GM18502 (cell line): ENCODE data around the gene BEND6.

Source experiments
- ATAC-seq: cut with Tn5 transposase; IDR thresholded peaks from one replicate; pipeline ENCODE4 v1.9.1; 2021; ENCODE audit warnings: mild to moderate bottlenecking; ENCODE audit not compliant: unreplicated experiment, poor library complexity

BEND6 gene, protein sequence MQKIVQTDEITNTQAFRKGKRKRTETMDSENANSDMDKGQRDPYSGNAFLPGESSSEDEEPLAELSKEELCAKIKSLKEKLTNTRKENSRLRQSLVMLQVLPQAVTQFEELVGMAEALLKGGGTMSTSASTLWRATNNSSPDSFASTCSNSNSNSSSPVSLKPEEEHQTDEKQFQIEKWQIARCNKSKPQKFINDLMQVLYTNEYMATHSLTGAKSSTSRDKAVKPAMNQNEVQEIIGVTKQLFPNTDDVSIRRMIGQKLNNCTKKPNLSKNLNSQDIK

DNA sequence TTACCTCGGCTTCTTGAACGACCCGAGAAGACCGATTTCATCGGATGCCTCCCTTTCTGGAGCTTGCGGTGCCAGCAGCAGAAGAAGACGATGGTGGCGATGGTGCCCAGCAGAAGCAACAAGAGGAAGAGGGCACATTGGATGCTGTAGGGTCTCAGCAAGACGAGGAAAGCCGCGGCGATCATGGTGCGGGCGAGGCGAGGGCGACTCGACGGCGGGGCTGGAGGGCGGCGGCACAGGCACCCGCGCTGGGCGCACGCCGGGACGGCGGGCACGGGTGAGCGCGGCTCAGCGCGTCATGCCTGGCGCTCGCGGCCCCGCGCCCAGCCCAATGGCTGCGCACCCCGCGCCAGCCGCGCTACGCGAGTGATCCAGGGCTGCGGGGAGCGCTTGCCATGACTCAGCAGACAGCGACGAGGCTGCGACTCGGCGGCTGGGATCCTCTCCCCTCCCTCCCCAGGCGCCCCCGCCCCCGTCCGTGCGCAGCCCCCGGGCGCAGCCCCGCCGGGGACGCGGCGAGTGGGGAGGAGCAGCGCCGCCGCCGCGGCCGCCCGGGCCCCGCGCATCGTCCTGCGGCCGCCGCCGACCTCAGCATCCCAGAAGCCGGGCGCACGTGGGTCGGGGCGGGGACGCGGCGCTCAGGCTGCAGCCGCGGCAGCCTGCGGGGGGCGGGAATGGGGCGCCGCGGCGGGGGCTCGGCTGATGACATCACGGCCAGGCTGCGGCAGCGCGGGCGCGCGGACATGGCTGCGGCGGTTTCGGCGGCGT lies at the start of gene BEND6:
Gene BEND6 (plus strand): TSS at position 705 of the 768 bp plus-strand sequence. CDS start 26,704 bp downstream, outside the sequence.
- peak; percentile 41 for ATAC-seq

DNA sequence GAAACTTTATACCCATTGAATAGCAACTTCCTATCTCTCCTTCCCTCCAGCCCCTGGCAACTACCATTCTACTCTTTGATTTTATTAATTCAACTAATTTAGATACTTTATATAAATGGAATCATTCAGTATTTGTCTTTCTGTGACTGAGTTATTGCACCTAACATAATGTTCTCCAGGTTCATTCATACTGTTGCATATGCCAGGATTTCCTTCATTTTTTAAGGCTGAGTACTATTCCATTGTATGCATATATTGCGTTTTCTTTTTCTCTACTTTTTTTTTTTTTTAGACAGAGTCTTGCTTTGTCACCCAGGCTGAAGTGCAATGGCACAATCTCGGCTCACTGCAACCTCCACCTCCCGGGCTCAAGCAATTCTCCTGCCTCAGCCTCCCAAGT lies 49.5 kb upstream of the BEND6 start:
- no peak for ATAC-seq

DNA sequence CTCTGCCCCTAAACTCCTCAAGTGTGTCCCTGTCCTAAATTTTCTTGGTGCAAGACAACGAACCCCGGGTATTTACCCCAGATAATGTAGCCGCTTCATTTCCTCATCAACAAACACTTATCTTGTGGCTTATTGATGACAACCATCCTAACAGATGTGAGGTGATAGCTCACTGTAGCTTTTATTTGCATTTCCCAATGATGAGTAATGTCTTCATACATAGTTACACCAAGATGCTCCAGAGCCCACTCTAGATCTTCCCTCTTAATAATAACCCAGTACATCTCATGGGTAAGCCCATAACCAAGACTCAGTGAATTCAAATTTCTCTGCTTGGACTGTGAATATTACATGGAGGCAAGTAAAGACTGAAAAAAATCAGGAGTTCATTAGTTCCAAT lies 48.2 kb upstream of the BEND6 start:
- no peak for ATAC-seq

DNA sequence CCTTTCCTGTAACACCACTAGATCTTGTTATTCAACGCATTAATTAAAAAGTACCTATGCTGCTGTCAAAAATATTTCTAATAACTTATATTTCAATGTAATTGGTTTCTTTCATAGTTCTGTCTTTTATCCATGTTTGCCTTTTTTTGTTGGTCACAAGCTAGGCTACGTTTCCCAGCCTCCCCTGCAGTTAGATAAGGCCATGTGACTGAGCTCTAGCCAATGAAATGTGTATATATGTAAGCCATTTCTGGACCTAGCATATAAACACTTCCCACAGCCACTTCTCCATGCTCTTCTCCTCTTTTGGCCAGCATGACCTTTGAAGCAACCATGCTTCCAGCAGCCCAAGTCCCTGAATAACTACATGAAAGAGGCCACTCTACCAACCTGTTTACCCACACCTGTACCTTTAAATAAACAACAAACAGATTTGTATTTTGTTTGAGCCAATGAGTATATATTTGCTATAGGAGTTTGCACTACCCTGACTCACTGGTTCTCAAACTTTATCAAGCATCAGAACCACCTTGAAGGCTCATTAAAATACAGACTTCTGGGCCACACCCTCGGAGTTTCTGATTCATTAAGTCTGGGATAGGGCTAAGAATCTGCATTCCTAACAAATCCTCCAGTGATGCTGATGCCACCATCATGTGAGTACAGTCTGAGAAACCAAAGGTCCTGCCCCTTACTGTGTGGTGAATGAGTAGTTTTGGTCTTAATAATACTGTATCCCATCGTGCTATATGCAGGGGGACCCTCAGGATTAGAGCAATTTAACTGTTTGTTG lies 45.6 kb upstream of the BEND6 start:
- ATAC-seq: no peak

DNA sequence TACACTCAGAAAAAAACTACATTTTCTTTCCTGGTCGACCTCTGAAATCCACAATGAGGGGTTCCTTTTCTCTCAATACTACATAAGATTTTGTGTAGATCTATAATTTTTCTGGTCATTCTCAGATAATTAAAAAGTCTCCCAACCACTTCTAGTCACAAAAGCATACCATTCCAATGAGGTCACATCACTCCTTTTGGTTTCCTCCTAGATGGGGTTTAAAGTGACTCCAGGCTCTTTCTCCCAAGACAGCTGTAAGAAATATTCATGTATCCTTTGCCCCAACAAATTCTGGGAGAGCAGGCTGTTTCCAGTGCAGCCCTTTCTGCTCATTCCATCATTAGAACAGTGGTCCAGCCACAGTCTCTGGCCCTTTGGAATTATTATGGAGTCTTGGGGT lies 43.1 kb upstream of the BEND6 start:
- ATAC-seq: no peak

DNA sequence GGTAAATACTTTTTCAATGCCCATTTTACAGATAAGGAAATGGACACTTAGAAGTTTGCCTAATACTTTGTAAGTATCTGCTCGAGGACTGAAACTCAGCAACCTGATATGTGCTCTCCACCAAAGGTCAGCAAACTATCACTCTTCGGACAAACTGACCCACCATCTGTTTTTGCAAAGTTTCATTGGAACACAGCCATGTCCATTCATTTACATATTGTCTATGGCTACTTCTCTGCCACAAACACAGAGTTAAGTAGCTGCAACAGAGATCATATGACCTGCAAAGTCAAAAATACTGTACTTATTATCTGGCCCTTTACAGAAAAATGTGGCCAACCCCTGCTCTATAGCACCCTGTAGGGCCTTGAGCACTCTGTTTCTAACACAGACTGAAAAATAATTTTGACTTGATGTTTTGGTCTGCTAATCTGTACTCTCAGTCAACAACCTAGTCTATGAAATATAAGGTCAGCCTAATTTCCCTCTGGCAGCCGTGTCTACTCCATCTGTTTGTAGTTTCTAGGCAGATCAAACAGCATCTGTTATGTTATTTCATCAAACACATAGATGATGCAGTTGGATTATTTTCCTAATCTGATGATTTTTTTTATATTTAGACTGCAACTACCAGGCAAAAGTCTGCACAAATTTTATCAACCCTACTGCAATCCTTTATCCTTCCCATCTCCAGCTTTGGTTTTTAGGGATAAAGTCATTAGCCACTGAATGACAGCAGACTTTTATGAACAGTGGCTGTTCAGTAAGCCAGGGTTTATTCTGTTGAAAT lies 41.4 kb upstream of the BEND6 start:
- no peak for ATAC-seq

DNA sequence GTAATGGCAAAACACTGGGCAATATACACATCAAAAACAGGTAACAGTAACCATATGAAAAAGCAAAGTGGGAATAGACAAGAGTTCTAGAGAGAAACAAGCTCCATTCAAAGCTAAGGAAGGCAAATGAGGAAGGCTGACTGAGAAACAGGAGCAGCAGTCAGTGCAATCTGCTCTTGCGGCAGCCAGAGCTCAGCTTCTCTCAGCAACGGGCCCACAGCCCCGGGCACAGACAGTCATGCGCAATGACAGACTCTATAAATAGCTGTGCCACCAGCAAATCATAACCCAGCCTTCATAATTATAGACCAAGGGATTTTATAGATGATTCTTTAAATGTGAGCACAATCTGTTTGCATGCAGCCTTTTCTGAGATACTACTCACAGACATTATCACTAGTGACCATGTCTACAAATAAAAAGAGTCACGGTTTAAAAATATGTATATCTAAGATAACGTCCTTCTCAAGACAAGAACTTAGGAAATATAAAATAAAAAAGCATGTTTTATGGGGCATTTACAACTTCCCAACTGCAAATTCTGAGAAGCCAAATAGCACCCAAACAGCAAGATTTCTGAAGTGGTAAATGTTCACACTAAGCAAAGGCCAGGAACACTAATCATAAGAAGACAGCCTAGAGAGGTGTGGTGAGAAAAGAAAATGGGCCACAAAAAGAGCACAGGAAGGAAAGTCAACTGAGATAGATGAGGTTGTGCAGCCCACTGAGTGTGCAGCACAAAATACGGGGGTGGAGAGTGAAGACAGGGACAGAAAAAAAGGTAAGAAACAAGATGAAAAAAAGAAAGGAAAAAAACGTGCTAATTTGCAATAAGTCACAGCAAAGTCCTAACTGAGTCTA lies 39.9 kb upstream of the BEND6 start:
- peak; percentile 68 for ATAC-seq

DNA sequence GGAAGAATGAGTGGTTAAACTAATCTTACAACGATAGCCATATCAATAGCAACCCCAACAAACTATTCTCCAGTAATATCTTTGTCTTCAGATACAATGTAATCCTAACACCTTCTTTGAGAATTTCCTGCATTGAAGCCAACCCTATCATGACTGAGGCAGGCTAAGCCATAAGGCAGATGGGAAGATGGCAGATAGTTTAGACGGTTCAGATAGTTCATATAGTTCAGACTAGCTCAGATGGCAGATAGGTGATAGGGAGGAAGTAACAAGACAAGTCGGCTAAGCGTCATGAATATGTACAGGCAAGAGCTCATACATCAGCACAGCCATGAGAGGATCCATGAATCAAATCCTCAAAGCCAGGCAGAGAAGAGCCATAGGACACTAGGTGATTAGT lies 39.1 kb upstream of the BEND6 start:
- no peak for ATAC-seq

DNA sequence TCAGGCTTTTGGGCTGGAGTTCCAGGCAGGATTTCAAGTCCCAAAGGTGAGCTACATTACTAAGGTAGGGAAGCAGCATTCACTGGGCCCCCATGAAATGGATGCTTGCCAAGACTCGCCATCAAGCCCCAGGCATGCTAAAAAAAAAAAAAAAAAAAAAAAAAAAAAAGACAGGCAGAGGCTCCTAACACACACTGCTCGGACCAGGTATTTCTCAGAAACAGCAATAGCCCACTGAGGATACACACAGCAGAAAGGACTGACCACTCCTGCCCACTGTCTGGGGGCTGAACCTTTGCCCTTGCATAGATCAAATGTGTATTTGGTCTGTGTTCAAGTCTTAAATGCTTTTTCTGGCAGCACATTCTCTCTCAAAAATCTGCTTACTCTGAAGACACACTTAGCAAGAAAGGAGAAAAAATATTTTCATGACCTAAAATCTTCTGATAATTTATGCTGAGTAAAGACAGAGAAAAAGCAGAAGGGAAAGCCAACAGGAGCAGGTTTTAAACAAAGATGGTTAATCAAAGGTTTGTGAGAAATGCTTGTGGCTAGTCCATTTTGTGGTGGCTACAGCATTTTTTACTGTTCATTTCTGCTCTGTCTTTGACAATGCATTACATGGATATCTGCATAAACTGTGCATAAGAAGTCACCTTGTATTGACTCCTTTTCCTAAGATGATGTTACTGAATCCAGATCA lies 37.9 kb upstream of the BEND6 start:
- no peak for ATAC-seq

DNA sequence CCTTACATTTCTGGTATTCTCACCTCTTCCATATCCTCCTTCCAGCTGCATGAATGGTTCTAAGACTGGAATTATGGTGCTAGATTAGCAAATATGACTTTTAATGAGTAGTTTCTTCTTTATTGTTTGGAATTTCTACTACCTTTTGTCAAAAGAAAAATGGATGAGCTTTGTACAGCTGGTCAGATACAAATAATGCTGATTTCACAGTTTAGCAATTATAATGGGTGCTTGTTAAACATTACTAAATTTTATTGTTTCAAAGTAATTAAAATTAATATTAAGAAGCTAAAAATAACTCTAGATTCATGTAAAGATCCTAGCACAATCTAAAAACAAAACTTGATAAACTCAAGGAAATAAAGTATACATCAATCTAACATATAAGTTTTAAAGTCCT lies 32.3 kb upstream of the BEND6 start:
- ATAC-seq: no peak

DNA sequence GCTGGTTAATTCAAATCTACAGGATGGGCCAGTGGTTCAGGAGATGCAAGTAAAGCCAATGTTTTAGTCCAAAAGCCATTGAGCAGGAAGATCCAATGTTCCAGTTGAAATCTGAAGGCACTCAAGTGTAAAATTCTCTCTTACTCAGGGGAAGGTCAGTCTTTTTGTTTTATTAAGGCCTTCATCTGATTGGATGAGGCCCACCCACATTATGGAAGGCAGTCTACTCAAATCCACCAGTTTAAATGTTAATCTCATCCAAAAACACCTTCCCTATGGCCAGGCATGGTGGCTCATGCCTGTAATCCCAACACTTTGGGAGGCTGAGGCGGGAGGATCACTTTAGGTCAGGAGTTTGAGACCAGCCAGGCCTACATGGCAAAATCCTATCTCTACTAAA lies 31.3 kb upstream of the BEND6 start:
- no peak for ATAC-seq

DNA sequence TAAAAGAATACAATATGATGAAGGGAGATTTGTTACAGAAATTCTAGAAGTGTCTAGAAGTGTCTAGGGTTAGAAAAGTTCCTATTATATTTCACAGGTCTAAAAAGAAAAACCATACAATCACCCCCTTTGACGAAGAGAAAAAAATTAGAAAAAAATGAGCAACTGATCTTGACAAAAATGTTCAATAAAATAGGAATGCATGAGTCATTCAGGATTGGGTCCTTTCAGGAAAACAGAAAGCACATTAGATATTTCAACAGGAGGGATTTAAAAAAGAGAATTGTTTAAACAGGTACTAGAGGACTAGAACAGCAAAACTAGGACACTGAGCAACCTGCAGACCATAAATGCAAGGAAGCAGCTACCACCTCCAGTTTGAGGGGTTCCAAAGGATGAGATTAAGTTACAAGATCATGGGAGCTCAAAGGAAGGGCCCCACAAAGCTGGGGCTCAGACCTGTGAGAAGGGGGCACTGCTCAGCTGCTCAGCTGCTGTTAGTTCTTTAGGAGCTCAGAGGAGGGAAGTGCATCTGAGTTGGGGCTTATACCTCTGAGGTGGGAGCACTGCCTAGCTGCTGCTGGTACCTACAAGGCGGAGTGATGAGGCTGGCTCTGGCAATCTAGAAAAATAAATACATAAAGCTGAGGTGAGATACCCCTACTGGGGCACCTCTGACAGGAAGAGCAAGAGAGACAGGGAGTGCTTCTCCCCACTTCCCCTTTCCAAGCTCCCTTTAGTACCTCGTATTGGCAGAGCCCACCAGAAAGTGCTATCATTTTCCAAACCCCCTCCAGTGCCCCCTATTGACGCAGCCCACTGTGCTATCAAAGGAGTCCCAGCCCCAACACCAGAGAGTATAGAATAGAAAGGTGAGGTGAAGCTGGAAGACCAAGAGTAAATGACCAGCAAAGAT lies 27.1 kb upstream of the BEND6 start:
- ATAC-seq: peak; percentile 56

DNA sequence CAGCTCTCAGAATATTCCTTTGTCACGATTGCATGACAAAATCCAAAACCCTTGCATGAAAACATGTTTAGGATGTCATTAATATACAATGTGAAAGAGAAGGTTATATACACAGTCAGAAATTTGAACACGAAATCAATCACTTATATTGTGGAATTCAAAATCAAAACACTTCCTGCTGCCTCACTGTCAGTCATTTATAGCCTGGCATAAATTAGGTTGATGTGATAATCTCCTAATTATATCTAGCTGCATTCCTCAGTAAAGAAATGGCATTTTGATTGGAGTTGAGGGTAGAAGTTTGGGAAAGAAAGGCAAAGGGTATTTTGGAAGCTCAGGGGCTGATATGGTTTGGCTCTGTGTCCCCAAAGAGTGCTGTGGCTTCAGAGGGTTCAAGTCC lies 24.1 kb upstream of the BEND6 start:
- no peak for ATAC-seq

DNA sequence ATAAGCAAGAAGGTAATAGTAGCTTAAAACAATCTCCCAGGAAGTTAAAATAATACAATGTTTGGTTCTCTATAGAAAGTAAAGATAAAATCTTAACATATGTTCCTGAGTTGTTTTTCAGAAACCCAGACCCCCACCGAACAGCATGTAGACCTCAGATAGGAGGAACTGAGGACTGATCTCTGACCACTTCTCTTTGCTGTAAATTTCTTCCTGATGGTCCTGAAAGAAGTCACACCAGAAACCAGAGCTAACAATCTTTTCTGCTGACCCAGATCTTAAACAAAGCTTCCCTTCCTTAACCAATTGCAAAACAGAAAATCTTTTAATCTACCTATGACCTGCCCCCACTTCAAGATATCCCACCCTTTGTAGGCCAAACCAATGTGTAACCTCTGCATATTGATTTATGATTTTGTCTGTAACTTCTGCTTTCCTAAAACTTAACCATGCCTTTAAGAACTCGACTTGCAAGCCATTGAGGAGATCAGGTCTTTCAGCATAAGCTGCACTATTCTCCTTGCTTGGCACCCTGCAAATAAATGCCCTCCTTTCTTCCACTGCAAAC lies 21.9 kb upstream of the BEND6 start:
- ATAC-seq: peak; percentile 47

DNA sequence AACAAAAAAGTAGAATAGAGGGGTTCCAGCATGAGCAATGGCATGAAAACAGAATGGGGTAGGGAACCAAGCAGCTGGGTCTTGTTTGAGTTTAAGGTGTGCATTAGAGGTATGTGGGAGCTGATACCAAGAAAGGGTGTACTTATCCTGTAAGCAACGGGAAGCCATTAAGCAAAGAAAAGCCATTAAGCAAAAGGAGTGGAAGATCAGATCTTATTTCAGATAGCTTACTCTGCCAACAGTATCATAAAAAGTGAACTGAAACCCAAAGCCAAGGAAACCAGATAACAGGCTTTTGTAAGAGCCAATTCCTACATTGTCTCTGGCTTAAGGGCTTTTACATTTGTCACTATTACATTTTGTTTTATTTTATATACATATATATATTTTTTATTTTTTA lies 21.3 kb upstream of the BEND6 start:
- ATAC-seq: no peak

DNA sequence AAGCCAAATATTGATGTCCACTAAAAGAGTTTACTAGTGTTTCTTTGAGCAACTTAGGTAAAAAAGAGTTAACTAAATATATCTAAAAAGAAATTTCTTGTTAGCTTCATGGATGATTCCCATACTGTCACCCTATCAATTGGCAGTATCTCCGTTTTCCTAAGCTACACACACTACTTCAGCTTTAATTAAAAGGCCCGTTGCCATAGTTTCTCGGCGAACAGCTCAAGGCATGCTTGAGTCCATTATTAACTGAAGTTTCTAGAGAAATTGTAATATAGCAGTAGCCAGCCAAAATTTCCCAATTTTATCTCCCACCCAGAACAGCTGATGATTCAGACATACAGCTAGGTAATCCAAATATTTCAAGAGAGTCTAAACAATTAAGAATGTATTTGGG lies 20.0 kb upstream of the BEND6 start:
- no peak for ATAC-seq

DNA sequence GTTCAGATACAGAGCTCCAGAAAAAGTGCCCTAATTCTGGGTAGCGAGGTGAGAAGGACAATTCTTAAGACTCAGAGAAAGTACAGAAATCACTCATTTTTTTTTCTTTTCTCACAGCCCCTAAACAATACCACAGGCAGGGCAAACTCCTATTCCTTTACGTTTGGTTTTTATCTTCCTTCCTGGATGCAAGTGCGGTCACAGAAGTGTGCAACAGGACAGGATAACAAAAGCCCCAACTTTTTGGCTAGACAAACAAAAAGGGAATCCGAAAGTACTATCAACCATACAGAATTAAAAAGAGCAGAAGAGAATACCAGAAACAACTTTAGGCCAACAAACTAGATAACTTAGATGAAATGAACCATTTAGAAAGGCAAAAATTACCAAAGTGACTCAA lies 18.4 kb upstream of the BEND6 start:
- ATAC-seq: no peak
